Activated naive CD4-positive, alpha-beta T cell treated with anti-CD3 and anti-CD28 coated beads for 36 hours (primary cell): ENCODE results near the gene IGSF8. TPM values are rescaled to one million over a fixed set of nuclear protein-coding genes. Genes with fewer than 3 reads are reported as not detected.
"Not testable (repeated sequence)": the region's sequence is repeated elsewhere in the genome, so short reads cannot be mapped to it uniquely, and the experiment has no call there.

Experiments
- CTCF ChIA-PET: fragments of 350-600 bp; sonication (Branson Sonifier 250); formaldehyde crosslinking; loops from one replicate; lab custom pipeline; 2021; ENCODE audit warnings: antibody characterized with exemption; lab: Charles Lee
- DNase-seq: peaks from one replicate; pipeline ENCODE4 v3.0.0-alpha.2; 2020
- H3K27ac Mint-ChIP-seq: one replicate; pipeline ENCODE4 v1.8.0; 2021; ENCODE audit warnings: mild to moderate bottlenecking, mixed read lengths
- H3K27me3 Mint-ChIP-seq: one replicate; pipeline ENCODE4 v1.8.0; 2021; ENCODE audit warnings: low read depth, mixed read lengths
- H3K36me3 Mint-ChIP-seq: one replicate; pipeline ENCODE4 v1.8.0; 2021; ENCODE audit warnings: low read depth, mixed read lengths
- H3K4me1 Mint-ChIP-seq: one replicate; pipeline ENCODE4 v1.8.0; 2021; ENCODE audit warnings: low read depth, mixed read lengths
- H3K4me3 Mint-ChIP-seq: one replicate; pipeline ENCODE4 v1.8.0; 2021; ENCODE audit warnings: mild to moderate bottlenecking, moderate library complexity, mixed read lengths
- H3K9me3 Mint-ChIP-seq: one replicate; pipeline ENCODE4 v1.8.0; 2021; ENCODE audit warnings: mixed read lengths
- intact Hi-C: fragments of 100-400 bp; cut with micrococcal nuclease; formaldehyde crosslinking; loops from one replicate; pipeline ENCODE4 v1.15.1; 2023
- total RNA-seq, 2 experiments: library from RNA; stranded (reverse); gene quantifications; one replicate each; pipeline ENCODE4 v1.2.3, GENCODE V29; 2021

Gene IGSF8
- total RNA-seq, 2 experiments from 2014 or later: 22.2 to 24.7 TPM

DNA sequence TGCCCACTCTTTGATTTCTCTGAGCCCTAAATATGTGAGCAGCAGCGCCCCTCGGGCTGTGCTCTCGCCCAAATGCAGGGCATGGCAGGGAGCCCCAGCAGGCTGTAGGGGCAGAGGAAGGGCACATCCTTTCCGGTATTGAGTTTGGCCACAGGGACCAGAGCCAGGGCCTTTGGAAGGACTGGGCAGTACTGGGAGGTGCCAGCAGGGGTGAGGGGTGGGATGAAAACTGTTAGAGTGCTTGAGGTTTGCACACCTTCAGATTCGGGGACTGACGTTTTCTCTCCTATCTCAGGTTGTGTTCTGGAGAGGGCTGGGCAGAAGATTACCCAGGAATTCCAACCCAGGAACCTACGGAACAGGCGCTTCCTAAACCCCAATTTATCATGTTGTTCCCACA, 15.0 kb upstream of the IGSF8 start:
- Mint-ChIP-seq H3K27me3 (no peaks in the 10 kb centered on the region), H3K4me3 (no peak overlapping the region), H3K27ac (no peak overlapping the region), H3K4me1 (peaks cover 6% of the 10 kb centered on the region), H3K36me3 (no peaks in the 10 kb centered on the region), H3K9me3 (no peaks in the 10 kb centered on the region)
- intact Hi-C loops: no loop called here
- CTCF ChIA-PET: no interaction called here
- no peak for DNase-seq

DNA sequence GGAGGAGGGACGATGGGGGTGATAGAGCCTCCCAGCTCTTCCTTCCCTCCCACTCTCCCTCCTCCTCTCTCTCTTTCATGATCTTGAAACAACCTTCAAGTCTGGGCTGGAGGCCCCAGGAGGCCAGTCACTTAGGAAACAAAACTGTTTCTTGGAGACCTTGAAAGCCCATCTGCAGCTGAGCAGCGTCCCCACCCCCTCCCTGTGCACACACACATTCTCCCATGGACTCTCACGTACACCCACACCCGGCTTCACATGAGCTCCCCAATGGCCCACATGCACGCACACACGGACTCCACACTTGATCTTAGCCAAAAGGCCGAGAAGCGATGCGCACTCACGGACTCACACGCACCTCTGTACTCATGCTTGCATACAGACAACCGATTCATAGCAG, 13.9 kb upstream of the IGSF8 start:
- intact Hi-C loops: no loop called here
- H3K36me3 Mint-ChIP-seq: no peaks in the 10 kb centered on the region
- no peak overlapping the region for H3K27ac Mint-ChIP-seq
- no peaks in the 10 kb centered on the region for H3K9me3 Mint-ChIP-seq
- no peak for DNase-seq
- no peaks in the 10 kb centered on the region for H3K27me3 Mint-ChIP-seq
- H3K4me1 Mint-ChIP-seq: peaks cover 6% of the 10 kb centered on the region
- no peak overlapping the region for H3K4me3 Mint-ChIP-seq
- CTCF ChIA-PET: interaction anchor here (0.9 to 1.1 kb wide), 3 partner anchors 9 to 494 kb away, joined by 3 read pairs; no protein-coding TSS in a partner anchor

DNA sequence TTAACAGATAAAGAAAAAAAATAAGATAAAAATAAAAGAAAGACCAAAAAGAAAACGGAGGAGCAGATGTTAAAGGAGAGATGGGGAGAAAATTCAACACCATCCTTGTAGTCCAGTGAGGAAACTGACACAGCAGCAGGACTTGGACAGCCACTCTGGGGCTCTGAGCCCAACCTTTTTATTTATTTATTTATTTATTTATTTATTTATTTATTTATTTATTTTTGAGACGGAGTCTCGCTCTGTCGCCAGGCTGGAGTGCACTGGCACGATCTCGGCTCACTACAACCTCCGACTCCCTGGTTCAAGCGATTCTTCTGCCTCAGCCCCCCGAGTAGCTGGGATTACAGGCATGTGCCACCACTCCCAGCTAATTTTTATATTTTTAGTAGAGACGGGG, 13.0 kb upstream of the IGSF8 start:
- CTCF ChIA-PET: interaction anchor here (0.6 to 1.9 kb wide), 3 partner anchors 9 to 241 kb away, joined by 3 to 4 read pairs (median 3); no protein-coding TSS in a partner anchor
- H3K9me3 Mint-ChIP-seq, H3K4me3 Mint-ChIP-seq, H3K27me3 Mint-ChIP-seq, intact Hi-C loops, DNase-seq, H3K27ac Mint-ChIP-seq, H3K36me3 Mint-ChIP-seq, H3K4me1 Mint-ChIP-seq: not testable (repeated sequence)

DNA sequence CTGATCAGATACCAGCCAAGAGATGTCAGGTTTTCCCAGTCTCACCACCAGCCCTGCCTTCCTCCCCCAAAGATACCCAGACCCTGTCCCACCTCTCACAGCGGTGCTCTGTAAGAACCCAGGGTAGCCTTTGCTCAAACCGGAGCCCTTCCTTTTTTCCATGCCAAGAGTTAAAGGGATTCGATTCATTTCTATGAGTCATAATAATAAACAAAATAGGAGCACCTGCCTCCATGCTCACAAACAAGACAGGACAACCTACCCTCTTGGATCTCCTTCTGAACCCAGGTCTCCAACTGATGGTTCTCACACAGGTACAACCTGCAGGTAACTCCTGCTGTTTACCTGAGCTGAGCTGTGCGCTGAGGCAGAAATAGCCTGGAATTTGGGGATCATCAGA, 11.3 kb upstream of the IGSF8 start:
- no peak overlapping the region for H3K27ac Mint-ChIP-seq
- peaks cover 6% of the 10 kb centered on the region for H3K4me1 Mint-ChIP-seq
- H3K4me3 Mint-ChIP-seq: no peak overlapping the region
- no peaks in the 10 kb centered on the region for H3K36me3 Mint-ChIP-seq
- no peak for DNase-seq
- H3K27me3 Mint-ChIP-seq: no peaks in the 10 kb centered on the region
- H3K9me3 Mint-ChIP-seq: no peaks in the 10 kb centered on the region
- CTCF ChIA-PET: interaction anchor here (1.0 to 2.6 kb wide), 4 partner anchors 8 to 181 kb away, joined by 3 to 11 read pairs (median 4); no protein-coding TSS in a partner anchor
- intact Hi-C loops: no loop called here

DNA sequence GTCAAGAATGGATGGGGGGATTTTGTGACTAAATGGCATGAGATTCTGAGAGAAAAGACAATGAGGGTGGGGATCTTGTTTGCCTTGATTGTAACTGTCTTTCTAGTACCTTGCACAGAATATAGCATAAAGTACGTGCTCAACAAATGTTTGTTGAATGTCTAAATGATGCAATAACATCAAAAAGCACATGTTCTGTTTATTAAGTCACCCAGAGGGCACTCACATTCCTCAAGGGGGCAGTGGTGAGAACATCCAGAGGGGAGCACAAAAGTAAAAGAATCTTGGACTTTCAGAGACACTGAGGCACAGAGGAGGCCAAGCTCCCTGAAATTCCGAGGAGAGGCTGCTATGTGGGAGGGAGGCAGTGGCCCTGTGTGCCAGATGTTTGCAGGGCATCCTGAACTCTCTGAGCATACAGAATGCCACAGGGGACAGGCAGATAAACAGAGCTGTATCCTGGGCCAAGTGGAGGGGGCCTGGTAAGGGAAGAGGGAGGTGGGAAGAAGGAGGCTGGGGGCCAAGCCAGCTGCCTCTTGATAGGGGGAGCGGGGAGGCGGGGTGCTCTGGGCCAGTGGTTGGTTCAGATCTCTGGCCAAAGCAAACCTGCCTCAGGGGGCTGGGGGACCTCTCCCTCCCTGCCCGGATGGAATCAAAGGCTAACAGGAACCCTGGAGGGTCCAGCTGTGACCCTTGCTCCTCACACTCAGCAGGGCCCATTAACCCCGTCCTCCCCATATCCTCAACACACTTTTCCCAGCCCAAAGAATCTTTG, 10.7 kb upstream of the IGSF8 start:
- no peaks in the 10 kb centered on the region for H3K36me3 Mint-ChIP-seq
- H3K9me3 Mint-ChIP-seq: no peaks in the 10 kb centered on the region
- intact Hi-C loops: no loop called here
- H3K4me3 Mint-ChIP-seq: no peak overlapping the region
- H3K27me3 Mint-ChIP-seq: no peaks in the 10 kb centered on the region
- H3K27ac Mint-ChIP-seq: peak overlapping the region; percentile 32
- peaks cover 6% of the 10 kb centered on the region for H3K4me1 Mint-ChIP-seq
- DNase-seq: peak; percentile 63
- CTCF ChIA-PET: interaction anchor here (0.7 to 2.6 kb wide), 12 partner anchors 8 to 267 kb away, joined by 3 to 11 read pairs (median 3); partner anchors contain the start of gene IGSF8

DNA sequence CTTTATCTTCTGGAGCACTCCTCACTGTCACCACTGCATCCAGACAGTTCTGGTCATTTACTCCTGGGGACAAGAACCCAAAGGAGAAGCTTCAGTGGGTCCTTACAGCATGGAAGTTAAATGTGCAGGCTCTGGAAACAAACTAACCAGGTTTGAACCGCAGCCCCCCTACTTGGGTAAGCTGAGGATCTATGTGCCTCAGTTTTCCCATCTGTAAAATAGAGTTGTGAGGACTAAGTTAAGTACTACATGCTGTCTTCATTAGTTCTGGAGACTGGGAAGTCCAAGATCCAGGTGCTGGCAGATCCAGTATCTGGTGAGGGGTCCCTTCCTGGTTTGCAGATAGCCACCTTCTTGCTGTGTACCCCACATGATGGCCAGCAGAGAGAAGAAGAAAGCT, 9.1 kb upstream of the IGSF8 start:
- DNase-seq: no peak
- CTCF ChIA-PET: interaction anchor here (0.6 to 2.6 kb wide), 5 partner anchors 9 to 269 kb away, joined by 3 to 11 read pairs (median 4); partner anchors contain the start of gene IGSF8
- intact Hi-C loops: no loop called here
- Mint-ChIP-seq H3K4me3 (no peak overlapping the region), H3K27me3 (no peaks in the 10 kb centered on the region), H3K36me3 (no peaks in the 10 kb centered on the region), H3K27ac (no peak overlapping the region), H3K9me3 (no peaks in the 10 kb centered on the region), H3K4me1 (peaks cover 6% of the 10 kb centered on the region)

DNA sequence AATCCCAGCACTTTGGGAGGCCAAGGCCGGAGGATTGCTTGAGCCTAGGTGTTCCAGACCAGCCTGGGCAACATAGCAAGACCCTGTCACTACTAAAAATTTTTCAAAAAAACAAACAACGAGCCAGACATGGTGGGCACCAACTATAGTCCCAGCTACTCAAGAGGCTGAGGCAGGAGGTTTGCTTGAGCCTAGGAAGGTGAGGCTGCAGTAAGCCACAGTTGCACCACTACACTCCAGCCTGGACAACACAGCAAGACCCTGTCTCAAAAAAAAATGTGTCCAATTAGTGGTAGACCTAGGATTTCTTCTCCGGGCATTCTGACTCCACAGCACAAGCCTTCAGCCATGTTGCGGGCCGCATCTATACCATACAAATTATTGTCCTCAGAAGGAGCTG, 6.7 kb upstream of the IGSF8 start:
- DNase-seq: no peak
- intact Hi-C loops: no loop called here
- Mint-ChIP-seq H3K27ac (no peak overlapping the region), H3K27me3 (no peaks in the 10 kb centered on the region), H3K4me1 (peaks cover 23% of the 10 kb centered on the region), H3K36me3 (no peaks in the 10 kb centered on the region), H3K9me3 (no peaks in the 10 kb centered on the region), H3K4me3 (no peak overlapping the region)
- CTCF ChIA-PET: interaction anchor here (0.8 to 7.1 kb wide), 10 partner anchors 9 to 272 kb away, joined by 3 to 87 read pairs (median 6); no protein-coding TSS in a partner anchor

DNA sequence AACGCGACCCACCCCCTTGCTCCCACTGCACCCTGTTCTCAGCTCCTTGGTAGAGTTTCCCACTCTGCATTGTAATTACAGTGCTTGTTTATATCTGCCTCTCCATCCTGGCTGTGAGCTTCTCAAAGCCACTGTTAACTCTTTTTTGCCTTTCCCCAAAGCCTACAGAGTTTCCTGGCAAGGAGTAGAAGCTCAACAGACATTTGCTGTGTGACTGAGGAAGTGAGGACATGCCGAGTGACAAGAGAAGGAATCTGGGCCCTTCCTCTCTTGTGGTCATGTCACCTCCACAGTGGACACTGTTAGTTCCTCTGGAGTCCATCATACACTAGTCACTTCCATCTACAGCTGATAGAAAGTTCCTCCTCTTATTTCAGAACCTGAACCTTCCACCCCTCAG, 6.1 kb upstream of the IGSF8 start:
- intact Hi-C loops: no loop called here
- CTCF ChIA-PET: interaction anchor here (1.1 to 7.1 kb wide), 9 partner anchors 8 to 272 kb away, joined by 3 to 87 read pairs (median 5); no protein-coding TSS in a partner anchor

DNA sequence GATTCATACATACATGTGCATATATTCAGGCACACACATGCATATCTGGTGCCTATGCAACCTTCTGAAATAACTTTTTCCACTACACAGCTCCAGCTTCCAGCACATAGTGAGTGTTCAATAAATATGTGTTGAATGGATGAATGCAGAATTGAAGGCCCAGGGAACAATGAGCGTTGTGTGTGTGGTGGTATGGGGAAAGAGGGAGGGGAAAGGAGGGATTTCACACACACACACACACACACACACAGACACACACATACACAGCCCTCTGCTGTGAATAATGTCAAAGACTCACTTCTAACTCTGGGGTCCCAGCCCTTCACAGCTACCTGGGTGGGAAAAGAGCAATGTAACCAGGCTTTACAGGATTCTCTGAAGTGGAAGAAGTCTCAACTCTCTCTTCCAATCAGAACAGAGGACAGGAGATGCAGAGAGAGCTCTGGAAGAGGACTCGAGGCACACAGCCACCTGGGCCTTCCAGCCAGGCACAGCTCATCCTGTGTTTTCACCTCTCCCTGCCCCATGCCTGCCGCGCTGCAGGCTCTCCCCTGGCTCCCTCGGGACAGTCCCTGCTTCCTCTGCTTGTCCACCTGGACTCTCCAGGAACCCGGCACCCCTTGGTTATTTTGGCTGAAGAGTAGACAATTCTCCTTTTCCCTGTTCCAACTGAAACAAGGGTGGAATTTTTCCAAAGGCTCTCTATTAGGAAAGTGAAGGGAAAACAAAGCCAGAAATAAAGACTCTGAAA, 5.4 kb upstream of the IGSF8 start:
- H3K4me3 Mint-ChIP-seq: no peak overlapping the region
- CTCF ChIA-PET: interaction anchor here (1.1 to 7.1 kb wide), 9 partner anchors 8 to 273 kb away, joined by 3 to 87 read pairs (median 5); no protein-coding TSS in a partner anchor
- H3K4me1 Mint-ChIP-seq: peaks cover 28% of the 10 kb centered on the region
- H3K27me3 Mint-ChIP-seq: no peaks in the 10 kb centered on the region
- no peak overlapping the region for H3K27ac Mint-ChIP-seq
- no peaks in the 10 kb centered on the region for H3K9me3 Mint-ChIP-seq
- no peak for DNase-seq
- intact Hi-C loops: no loop called here
- H3K36me3 Mint-ChIP-seq: no peaks in the 10 kb centered on the region

More for the DNA sequence above, 6.1 kb upstream of the IGSF8 start:
- no peak overlapping the region for H3K27ac Mint-ChIP-seq
- peaks cover 28% of the 10 kb centered on the region for H3K4me1 Mint-ChIP-seq
- no peak overlapping the region for H3K4me3 Mint-ChIP-seq
- DNase-seq: no peak
- no peaks in the 10 kb centered on the region for H3K27me3 Mint-ChIP-seq
- H3K36me3 Mint-ChIP-seq: no peaks in the 10 kb centered on the region
- no peaks in the 10 kb centered on the region for H3K9me3 Mint-ChIP-seq

DNA sequence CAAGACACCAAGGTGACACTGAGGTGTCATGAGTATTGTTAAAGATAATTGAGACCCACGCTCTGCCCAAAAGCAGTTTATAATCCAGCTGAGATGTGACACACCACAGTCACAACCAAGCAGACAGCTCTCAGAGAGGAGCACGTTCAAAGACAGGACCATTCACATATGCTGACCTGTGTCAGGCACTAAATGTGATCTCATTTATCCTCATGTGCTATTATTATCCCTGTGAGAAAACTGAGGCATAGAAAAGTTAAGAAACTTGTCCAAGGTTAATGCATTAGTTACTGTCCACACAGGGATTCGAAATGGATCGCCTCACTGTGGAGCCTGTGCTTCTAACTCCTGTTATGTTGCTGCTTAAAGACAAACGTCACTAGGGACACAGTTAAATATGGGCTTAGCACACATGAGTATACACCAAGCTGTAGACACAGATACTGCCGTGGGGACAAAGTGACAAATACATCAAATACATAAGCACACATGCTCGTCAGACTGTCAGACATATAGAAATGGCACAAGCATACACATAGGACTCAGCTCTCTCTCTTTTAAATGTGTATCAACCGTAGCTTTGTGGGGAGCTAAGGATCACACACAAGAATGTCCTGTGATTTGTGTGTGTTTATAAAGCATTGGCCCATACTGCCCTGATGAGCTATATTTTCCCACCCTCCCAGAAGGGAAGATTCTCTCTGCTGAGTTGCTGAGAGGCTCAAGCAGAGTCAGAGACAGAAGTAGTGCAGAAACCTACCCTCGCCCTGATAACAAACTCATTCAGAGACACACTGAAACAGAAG, 3.5 kb upstream of the IGSF8 start:
- Mint-ChIP-seq H3K4me1 (peaks cover 35% of the 10 kb centered on the region), H3K27ac (peak overlapping the region; percentile 69), H3K9me3 (no peaks in the 10 kb centered on the region), H3K4me3 (no peak overlapping the region), H3K27me3 (no peaks in the 10 kb centered on the region), H3K36me3 (no peaks in the 10 kb centered on the region)
- intact Hi-C loops: loop anchor here (1.0 to 2.0 kb wide), 8 partner anchors 67 to 505 kb away; no protein-coding TSS in a partner anchor
- no peak for DNase-seq
- CTCF ChIA-PET: interaction anchor here (0.6 to 7.1 kb wide), 26 partner anchors 7 to 275 kb away, joined by 3 to 87 read pairs (median 4); partner anchors contain the start of gene KCNJ9

DNA sequence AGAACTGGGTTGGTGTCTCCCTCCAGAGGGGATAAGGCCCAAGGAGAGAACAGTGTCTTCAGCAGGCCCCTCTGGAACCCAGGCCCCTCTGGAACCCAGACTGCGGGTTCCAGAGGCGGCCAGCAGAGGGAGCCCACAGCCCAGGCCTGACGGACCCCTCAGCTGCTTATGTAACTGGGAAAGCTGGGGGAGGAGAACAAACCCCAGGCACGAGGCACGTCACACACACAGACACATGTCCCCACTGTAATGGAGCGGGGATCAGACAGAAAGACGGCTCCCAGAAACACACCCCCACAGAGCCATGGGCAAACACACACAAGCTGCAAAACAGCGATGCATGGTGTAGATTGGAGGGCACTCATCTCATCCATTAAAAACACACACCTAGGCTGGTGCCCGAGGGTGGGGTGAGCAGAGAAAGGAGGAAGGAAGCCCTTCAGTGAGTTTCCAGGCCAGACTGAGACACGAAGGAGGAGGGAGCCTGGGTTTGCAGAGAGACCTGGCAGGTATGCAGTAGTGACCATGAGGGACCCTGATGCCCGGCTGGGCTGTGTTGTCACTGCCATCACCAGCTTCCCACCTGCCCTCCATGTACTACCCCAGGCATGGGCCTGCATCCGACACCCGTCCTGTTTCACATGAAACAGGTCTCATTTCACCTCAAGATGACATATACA, 2.8 kb upstream of the IGSF8 start:
- CTCF ChIA-PET: interaction anchor here (0.6 to 7.1 kb wide), 31 partner anchors 8 to 276 kb away, joined by 3 to 87 read pairs (median 4); partner anchors contain the start of gene KCNJ9
- Mint-ChIP-seq H3K4me1 (peaks cover 41% of the 10 kb centered on the region), H3K9me3 (no peaks in the 10 kb centered on the region), H3K27ac (peak overlapping the region; percentile 69), H3K4me3 (peak overlapping the region; percentile 19), H3K36me3 (no peaks in the 10 kb centered on the region), H3K27me3 (no peaks in the 10 kb centered on the region)
- intact Hi-C loops: loop anchor here (1.0 to 2.0 kb wide), 8 partner anchors 68 to 506 kb away; no protein-coding TSS in a partner anchor
- peak; percentile 81 for DNase-seq
